ENCODE results near the gene SIRT6.

DNA sequence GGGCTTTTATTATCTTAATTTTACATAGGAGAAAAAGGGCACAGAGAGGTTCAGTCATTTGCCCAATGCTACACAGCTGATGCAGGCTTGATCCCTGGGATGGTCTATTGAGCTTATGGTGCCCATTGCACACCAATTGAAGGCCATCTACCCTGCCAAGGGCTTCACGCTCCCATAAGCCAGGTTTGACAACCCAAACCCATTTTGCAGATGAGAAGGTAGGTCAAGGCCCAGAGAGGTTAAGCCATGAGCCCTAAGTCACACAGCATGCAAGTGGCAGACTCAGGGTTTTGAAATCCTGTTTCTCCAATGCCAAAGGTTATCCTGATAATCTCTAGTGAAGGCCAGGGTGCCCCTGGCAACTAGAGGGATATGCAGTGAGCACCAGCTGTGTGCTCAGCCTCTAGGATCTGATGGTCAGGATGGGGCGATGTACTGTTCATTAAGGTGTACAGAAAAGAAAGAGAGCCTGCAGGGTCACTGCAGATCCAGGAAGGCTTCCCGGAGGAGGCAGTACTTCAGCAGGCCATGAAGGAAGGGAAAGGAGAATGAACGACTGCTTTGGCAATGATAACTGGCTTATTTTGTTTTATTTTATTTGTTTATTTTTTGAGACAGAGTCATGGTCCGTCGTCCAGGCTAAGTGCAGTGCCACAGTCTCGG lies 20.8 kb downstream of the SIRT6 start:
- TF ChIP-seq, protein P1, sequence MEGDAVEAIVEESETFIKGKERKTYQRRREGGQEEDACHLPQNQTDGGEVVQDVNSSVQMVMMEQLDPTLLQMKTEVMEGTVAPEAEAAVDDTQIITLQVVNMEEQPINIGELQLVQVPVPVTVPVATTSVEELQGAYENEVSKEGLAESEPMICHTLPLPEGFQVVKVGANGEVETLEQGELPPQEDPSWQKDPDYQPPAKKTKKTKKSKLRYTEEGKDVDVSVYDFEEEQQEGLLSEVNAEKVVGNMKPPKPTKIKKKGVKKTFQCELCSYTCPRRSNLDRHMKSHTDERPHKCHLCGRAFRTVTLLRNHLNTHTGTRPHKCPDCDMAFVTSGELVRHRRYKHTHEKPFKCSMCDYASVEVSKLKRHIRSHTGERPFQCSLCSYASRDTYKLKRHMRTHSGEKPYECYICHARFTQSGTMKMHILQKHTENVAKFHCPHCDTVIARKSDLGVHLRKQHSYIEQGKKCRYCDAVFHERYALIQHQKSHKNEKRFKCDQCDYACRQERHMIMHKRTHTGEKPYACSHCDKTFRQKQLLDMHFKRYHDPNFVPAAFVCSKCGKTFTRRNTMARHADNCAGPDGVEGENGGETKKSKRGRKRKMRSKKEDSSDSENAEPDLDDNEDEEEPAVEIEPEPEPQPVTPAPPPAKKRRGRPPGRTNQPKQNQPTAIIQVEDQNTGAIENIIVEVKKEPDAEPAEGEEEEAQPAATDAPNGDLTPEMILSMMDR (IDR thresholded peaks at IDR 0.05): no peak
- no peak for TF ChIP-seq EZH2 (IDR thresholded peaks at IDR 0.05; ENCODE audit: borderline replicate concordance, insufficient read depth, low read depth, low read length, poor library complexity, severe bottlenecking)
